Uterus (tissue), 2 donors: ENCODE measurements around the gene DKK2.

Source experiments
- CTCF ChIP-seq, 4 experiments: fragments of 200-600 bp in 2 of 4; fragments of 450-650 bp in 2 of 4; sonication (generic) in 2 of 4; IDR thresholded peaks; one replicate each; pipeline ENCODE4 v1.5.1; 2016 to 2019; ENCODE audit warnings: antibody characterized with exemption in 4 of 4, mild to moderate bottlenecking in 2 of 4, moderate library complexity in 1 of 4
- POLR2A ChIP-seq, 2 donors: fragments of 450-650 bp; IDR thresholded peaks; one replicate each; pipeline ENCODE4 v1.6.1; 2016; ENCODE audit warnings: antibody characterized with exemption in 2 of 2, mild to moderate bottlenecking in 1 of 2, moderate library complexity in 1 of 2

- TF ChIP-seq CTCF (IDR thresholded peaks at IDR 0.05) (no peak), POLR2A (IDR thresholded peaks at IDR 0.05) (no peak)
These were observed 56.6 kb downstream of the DKK2 start for GRCh38 chr4:106979476-106979875.
